M059J (cell line): ENCODE measurements around the gene ZMIZ2. TPM values are rescaled to one million over a fixed set of nuclear protein-coding genes. Genes with fewer than 3 reads are reported as not detected.
"Not testable (repeated sequence)": the region's sequence is repeated elsewhere in the genome, so short reads cannot be mapped to it uniquely, and the experiment has no call there.

Source experiments
- DNase-seq: peaks from one replicate; pipeline ENCODE4 v3.0.0-alpha.2; 2012; ENCODE audit warnings: low read depth
- total RNA-seq: library from RNA; depleted of rRNA; stranded (reverse); fragments of >200 nt; shearing (Covaris generic); gene quantifications from 2 replicates; pipeline ENCODE4 v1.2.3, GENCODE V29; 2014; rRNA removed

The ZMIZ2 gene
- total RNA-seq = 6.2 and 11.4 TPM in 2 replicates

DNA sequence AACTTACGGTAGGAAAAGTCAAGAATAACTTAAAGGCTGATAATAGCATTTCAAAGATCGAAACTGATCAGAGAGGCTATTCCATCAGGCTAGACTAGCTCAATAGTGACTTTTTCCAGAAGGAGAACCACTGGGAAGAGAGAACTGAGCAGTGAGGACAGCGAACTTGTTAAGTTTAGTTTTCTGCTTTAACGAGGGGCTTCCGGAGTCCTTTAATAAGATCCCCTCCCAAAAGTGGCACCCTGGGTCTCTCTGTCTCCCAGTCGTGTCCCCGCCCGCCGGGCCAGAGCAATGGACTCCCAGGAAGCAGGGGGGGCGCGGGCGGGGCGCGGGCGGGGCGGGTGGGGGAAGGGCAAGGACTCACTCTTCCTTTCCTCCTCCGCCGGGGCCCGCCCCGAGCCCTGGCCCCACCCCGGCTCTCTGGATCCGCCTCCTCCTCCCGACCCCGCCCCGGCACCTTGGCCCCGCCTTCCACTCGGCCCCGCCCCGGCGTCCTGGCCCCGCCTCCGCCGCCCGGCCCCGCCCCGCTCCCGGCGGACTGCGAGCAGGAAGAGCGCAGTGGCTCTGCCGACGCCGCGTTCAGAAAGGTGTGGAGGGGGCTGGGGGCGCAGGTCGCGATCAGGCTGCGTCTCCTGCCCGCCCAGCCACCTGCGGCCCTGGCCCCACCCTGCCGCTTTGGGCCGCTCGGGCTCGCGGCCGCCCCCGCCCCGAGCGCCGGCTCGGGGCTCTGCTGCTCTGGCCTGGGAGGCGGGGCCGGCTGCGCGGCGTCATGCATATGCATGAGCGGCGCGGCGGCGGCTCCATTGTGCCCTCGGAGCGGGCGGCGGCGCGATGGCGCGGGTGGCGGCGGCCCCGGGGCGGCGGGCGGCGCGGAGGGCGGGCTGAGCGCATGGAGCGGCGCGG, at the start of gene ZMIZ2:
ZMIZ2 (plus strand) TSS at position 803 of the 903 bp plus-strand sequence. CDS start 7,403 bp downstream, outside the sequence.
- peak; percentile 83 for DNase-seq

- DNase-seq = not testable (repeated sequence)
Observed at GRCh38 chr7:44699598-44699997, 49.0 kb upstream of the ZMIZ2 start.

DNA sequence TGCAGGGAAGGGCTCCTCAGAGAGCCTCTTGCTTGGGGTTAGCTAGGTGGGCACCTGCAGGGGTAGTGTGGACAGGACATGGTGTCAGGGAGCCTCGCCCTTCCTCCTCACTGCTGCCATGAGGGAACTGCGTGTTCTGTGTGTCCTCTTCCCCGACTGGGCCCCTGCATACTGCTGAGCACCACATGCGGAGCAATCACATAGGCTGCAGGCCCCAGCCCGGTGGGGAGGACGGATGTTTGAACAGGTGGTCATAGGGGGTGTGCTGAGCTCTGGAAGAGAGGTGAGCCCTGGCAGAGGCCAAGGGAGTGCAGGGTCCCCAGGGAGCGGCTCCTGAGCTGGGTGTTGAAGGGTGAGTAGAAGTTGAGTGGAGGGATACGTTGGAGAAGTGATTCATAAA, 48.3 kb upstream of the ZMIZ2 start:
- DNase-seq = no peak

- not testable (repeated sequence) for DNase-seq
Observed at GRCh38 chr7:44703391-44703790, 45.3 kb upstream of the ZMIZ2 start.

- DNase-seq = no peak
Observed at GRCh38 chr7:44703921-44704320, 44.7 kb upstream of the ZMIZ2 start.

DNA sequence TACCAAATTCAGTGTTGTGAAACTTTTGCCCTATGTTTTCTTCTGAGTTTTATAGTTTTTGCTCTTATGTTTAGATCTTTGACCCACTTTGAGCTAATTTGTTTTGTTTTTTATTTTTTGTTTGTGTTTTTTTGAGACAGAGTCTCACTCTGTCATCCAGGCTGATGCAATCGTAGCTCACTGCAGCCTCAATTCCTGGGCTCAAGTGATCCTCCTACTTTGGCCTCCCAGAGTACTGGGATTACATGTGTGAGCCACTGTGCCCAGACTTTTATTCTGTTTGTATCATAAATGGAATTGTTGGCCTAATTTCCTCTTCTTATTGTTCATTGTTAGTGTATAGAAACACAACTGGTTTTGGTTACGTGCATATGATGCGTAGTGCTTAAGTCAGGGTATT, 43.2 kb upstream of the ZMIZ2 start:
- DNase-seq = no peak

DNA sequence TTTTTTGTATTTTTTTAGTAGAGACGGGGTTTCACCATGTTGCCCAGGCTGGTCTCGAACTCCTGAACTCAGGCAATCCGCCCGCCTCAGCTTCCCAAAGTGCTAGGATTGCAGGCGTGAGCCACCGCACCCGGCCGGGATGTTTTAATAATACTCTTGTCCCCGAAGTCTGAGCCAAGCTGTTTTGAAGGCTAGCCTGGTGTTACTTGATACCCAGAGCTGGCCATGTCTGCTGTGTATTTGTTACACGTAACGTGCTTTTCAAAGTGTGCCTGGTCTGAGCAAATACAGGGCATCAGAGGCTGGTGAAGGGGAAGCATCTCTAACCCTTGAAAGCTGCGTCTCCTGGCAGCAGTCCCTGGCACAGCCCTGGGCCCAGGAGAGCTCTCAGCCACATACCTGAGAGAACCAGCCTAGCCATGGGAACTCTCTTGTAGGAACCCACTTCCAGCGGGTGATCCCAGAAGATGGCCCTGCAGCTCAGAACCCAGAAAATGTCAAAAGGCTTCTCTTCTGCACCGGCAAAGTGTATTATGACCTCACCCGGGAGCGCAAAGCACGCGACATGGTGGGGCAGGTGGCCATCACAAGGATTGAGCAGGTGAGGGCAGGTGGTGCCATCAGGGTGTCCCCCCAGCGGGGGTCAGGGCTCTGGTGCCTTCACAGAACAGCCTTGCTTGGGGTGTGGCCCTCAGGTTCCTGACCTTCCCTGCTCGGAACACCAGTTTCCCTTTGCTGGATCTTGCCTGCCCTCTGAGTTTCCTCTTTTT, 41.7 kb upstream of the ZMIZ2 start:
- no peak for DNase-seq

DNA sequence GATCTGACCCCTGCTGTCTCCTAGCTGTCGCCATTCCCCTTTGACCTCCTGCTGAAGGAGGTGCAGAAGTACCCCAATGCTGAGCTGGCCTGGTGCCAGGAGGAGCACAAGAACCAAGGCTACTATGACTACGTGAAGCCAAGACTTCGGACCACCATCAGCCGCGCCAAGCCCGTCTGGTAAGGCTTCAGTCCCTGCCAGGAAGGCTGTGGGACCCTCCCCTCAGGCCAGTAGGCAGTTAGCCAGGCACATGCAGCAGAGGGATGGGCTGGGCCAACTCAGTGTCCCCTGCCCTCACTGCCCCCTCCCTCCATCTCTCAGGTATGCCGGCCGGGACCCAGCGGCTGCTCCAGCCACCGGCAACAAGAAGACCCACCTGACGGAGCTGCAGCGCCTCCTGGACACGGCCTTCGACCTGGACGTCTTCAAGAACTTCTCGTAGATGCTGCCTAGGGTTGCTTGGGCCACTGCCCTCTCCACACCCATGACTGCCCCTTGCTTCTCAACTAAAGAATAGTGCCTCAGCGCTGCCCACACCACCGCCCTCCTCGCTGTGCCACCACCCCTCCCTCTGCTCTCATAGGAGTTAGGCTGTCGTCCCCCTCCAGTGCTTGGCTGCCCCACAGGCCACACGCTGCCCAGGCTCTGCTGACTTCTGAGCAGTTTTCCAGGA, 41.0 kb upstream of the ZMIZ2 start:
- no peak for DNase-seq

DNA sequence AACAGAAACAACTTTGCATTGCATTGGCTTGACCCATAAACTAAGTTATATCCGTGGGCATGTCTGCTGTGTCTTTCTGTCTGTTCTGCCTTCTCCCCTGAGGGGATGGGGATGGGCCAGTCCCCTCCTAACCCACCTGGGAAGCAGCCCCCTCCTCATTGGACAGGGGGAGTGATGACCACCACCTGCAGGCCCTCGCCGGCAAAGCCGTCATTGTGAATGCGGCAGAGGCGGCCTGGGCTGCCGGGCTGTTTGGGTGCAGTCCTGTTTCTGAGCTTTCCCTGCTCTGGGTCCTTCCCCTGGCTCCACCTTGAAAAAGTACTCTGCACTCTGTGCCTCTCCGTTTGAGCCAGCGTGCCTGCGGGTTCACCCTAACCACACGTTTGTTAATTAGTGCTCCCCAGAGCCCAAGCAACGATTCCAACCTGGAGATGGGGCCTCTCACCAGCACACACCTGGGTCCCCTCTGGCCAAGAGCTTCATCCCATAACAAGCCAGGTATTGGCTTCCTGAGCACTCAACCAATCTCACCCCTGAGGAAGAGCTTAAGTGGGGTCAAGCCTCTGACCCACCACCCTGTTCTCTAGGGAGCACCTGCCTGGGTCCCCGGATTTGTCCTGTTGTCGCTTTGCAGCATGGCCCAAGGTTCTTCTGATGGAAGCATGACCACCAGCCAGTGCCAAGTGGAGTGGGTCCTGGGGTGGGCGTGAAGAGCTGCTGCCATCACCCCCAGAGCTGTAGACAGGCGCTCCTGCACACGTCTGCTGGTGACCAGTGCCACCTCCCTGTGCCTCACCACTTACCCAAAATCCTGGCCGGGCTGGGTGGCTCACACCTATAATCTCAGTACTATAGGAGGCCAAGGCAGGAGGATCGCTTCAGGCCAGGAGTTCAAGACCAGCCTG, 39.4 kb upstream of the ZMIZ2 start:
- DNase-seq = no peak

DNA sequence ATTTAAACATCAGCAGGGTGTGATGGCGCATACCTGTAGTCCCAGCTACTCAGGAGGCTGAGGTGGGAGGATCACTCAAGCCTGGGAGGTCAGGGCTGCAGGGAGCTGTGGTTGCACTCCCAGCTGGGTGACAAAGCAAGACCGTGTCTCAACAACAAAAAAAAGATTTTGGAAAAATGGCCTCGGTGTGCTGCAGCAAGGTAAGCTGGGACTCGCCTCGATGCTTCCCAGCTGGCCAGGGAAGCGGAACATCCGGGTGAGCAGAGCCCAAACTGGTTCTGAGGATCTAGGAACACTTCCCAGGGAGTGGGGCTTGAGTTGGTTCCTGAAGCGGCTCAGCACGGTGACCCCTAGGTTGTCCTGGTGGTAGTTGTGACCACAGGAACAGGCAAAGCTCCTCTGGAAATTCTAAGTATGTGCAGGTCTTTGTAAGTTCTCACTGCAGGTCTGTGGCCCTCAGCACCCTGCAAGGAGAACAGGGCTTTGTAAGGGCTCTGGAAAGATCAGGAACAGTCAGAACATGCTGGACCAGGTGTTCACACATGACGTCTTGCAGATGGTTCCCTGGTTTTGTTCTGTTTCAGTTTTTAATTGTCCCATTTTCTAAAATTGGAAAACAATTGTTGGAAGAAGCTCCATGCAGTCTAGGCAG, 38.6 kb upstream of the ZMIZ2 start:
- no peak for DNase-seq

DNA sequence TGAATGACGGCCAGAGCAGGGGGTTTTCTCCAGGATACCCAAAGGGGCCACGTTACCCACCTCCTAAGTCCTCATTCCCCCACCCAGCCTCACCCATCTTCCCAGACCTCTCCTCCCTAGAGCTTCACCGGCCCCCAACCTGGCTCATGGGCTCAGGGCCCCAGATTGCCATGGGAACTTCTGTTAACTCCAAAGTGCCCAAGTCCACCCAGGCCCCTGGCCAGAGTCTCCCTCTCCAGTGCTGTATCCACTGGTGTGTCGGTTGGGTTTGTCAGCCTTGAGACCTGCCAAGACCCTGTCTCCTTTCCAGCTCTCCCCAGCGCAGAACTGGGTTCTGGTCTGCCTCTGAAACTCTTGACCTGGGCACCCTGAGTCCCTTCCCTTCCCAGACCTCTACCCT, 37.1 kb upstream of the ZMIZ2 start:
- no peak for DNase-seq

DNA sequence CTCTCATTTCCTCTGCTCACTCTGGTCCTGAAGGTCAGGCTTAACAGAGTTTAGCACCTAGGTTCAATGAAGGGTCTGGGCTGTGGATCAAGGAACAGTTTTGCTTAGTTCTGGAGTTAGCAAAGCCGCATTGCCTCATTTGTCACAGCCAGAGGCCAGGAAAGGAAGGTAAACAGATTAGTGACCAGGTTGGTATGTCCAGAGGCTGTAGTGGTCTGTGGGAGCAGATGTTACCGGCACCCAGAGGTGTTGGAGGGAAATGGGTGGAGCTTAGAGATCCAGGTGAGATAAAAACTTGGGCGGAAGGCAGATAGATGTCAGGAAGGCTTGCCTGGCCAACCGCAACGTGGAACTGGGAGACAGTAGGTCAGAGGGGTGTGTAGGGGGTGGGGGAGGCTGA, 36.6 kb upstream of the ZMIZ2 start:
- peak; percentile 26 for DNase-seq

DNA sequence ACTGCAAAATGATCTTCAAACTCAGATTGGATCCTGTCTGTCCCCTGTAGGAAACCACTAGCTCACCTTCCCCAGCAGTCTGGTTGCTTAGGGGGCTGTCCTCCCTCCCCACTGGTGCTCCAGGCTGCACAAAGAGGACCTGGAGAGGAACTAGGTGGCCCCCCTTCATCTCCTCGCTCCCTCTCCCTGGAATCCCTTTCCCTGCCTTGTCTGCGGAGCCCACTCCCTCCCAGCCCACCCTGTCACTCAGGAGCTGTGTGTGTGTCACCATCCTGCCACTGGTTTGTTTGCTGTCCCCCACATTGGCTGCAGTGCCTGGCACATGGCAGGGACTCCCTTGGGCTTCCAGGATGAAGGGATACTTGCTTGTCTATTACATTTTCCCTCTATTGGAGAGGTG, 35.5 kb upstream of the ZMIZ2 start:
- DNase-seq = no peak

GRCh38 chr7:44713680-44714335, 34.8 kb upstream of the ZMIZ2 start:
- DNase-seq = peak; percentile 30

DNA sequence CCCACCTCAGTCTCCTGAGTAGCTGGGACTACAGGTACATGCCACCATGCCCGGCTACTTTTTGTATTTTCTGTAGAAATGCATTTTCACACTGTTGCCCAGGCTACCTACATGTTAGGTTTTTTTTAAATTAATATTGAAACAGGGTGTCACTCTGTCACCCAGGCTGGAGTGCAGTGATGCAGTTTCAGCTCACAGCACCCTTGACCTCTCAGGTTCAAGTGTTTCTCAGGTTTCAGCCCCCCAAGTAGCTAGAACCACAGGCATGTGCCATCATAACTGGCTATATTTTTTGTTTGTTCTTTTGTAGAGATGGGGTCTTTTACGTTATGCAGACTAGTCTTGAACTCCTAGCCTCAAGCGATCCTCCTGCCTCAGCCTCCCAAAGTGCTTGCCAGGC, 32.4 kb upstream of the ZMIZ2 start:
- DNase-seq = no peak

GRCh38 chr7:44720301-44720700, 28.3 kb upstream of the ZMIZ2 start:
- DNase-seq = no peak

GRCh38 chr7:44724276-44724675, 24.4 kb upstream of the ZMIZ2 start:
- no peak for DNase-seq

- not testable (repeated sequence) for DNase-seq
Observed at GRCh38 chr7:44726250-44726649, 22.4 kb upstream of the ZMIZ2 start.

- DNase-seq = peak; percentile 85
Observed at GRCh38 chr7:44727158-44727936, 21.3 kb upstream of the ZMIZ2 start.
